NCI-H2196 treated with DMSO at 0.1 percent for 48 hours (cell line): ENCODE results near the gene MAD1L1.

Experiments used
- DNase-seq: peaks from one replicate; lab custom pipeline; 2025; ENCODE audit not compliant: unreplicated experiment; lab: John Stamatoyannopoulos, UW

The MAD1L1 gene

GRCh38 chr7:1769286-1770200 lies 463.2 kb downstream of the MAD1L1 start:
- DNase-seq, result no peak

GRCh38 chr7:1768832-1769231 lies 463.9 kb downstream of the MAD1L1 start:
- DNase-seq, result no peak

DNA sequence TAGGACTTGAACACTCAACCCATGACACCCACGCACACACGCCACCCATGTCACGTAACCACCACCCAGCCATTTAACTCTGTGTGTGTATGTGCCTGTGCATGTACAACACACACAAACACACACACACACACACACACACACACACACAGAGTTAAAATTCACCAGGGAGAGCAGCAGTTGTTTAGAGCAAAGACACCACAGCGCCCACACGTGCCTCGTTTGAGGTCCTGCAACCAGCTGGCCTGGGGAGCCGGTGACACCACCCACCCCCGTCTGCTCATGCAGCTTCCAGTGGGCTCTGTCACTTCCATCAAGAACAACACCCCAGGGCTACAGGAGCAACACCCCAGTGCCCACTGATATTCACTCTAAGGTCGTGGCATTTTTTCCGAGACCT lies 465.2 kb downstream of the MAD1L1 start:
- no peak for DNase-seq
